Measurements from ENCODE around the gene DOK6. TPM values are rescaled to one million over a fixed set of nuclear protein-coding genes. Genes with fewer than 3 reads are reported as not detected.
A peak's percentile ranks its signal among the peaks of the same experiment; 100 is the strongest.

The DOK6 gene
- total and polyA plus RNA-seq, 2 of the 13 experiments (the other 11 are each of a cell fraction or from before 2014, with no cell fraction given): 17.0 to 17.2 TPM

DNA sequence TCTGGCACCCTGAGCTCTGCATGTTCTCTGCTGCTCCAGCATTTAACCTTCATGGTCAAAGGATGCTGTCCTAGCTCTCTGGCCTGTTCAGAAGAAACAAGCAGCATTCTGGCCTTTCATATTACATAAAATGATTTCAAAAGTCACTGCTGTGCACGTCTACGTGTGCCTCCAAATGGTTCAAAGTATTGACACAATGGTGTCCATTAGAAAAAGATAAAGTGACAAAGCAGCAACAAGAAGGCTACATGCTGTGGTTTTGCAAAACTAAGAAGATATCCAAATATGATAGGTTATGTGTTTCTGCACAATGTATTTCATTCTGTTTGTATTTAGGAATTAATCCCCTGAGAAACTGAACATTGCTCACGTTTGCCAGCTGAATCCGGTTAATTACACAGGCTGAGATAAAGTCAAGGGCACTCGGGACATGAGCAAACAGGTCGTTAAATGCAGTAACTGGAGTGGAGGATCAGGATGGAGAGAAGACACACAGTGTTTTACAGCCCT is 258.5 kb downstream of the DOK6 start (continued):
- TF ChIP-seq BHLHE40 (IDR thresholded peaks at IDR 0.05; ENCODE audit: low read length) (peak; percentile 77), CREM (IDR thresholded peaks at IDR 0.05) (peak; percentile 52; the same call in 1 of the 2 replicates), CREM (CRISPR knock-in tag; IDR thresholded peaks at IDR 0.05) (no peak), TOE1 (CRISPR knock-in tag; IDR thresholded peaks at IDR 0.05) (0 out of 2 replicates have a peak, but pooled peaks have one; percentile 29), TBX2 (CRISPR knock-in tag; IDR thresholded peaks at IDR 0.05; ENCODE audit: borderline replicate concordance) (peak; percentile 95), AGO1 (IDR thresholded peaks at IDR 0.05; ENCODE audit: low read depth, low read length, poor library complexity, severe bottlenecking) (no peak), ZFP36L1 (CRISPR knock-in tag; IDR thresholded peaks at IDR 0.05) (no peak), MIER3 (CRISPR knock-in tag; IDR thresholded peaks at IDR 0.05; ENCODE audit: borderline replicate concordance) (peak; percentile 49; the same call in 1 of the 2 replicates), ZNF205 (CRISPR knock-in tag; IDR thresholded peaks at IDR 0.05) (no peak), FIP1L1 (IDR thresholded peaks at IDR 0.05; ENCODE audit: borderline replicate concordance, insufficient read depth, low read depth, low read length) (no peak), RARA (CRISPR knock-in tag; IDR thresholded peaks at IDR 0.05) (peak; percentile 33), ZNF446 (CRISPR knock-in tag; IDR thresholded peaks at IDR 0.05) (no peak), ZBTB10 (CRISPR knock-in tag; IDR thresholded peaks at IDR 0.05; ENCODE audit: borderline replicate concordance) (no peak), NR3C1 (CRISPR knock-in tag; IDR thresholded peaks at IDR 0.05) (no peak), KMT2A (CRISPR knock-in tag; IDR thresholded peaks at IDR 0.05) (0 out of 2 replicates have a peak, but pooled peaks have one; percentile 38), FLYWCH1 (CRISPR knock-in tag; IDR thresholded peaks at IDR 0.05) (no peak), MATR3 (CRISPR knock-in tag; IDR thresholded peaks at IDR 0.05) (no peak), NFE2L1 (CRISPR knock-in tag; IDR thresholded peaks at IDR 0.05; ENCODE audit: borderline replicate concordance) (no peak), LBX2 (CRISPR knock-in tag; IDR thresholded peaks at IDR 0.05; ENCODE audit: borderline replicate concordance) (no peak), MED1 (CRISPR knock-in tag; IDR thresholded peaks at IDR 0.05) (peak; percentile 59), ZNF432 (CRISPR knock-in tag; IDR thresholded peaks at IDR 0.05; ENCODE audit: borderline replicate concordance) (no peak), GATAD2A (CRISPR knock-in tag; IDR thresholded peaks at IDR 0.05) (peak; percentile 69)
- TF ChIP-seq, protein P1, sequence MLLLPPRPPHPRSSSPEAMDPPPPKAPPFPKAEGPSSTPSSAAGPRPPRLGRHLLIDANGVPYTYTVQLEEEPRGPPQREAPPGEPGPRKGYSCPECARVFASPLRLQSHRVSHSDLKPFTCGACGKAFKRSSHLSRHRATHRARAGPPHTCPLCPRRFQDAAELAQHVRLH (CRISPR knock-in tag; IDR thresholded peaks at IDR 0.05; ENCODE audit: borderline replicate concordance, low read depth): no peak
- TF ChIP-seq, protein P2, sequence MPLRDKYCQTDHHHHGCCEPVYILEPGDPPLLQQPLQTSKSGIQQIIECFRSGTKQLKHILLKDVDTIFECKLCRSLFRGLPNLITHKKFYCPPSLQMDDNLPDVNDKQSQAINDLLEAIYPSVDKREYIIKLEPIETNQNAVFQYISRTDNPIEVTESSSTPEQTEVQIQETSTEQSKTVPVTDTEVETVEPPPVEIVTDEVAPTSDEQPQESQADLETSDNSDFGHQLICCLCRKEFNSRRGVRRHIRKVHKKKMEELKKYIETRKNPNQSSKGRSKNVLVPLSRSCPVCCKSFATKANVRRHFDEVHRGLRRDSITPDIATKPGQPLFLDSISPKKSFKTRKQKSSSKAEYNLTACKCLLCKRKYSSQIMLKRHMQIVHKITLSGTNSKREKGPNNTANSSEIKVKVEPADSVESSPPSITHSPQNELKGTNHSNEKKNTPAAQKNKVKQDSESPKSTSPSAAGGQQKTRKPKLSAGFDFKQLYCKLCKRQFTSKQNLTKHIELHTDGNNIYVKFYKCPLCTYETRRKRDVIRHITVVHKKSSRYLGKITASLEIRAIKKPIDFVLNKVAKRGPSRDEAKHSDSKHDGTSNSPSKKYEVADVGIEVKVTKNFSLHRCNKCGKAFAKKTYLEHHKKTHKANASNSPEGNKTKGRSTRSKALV (CRISPR knock-in tag; IDR thresholded peaks at IDR 0.05): no peak
- TF ChIP-seq, protein P3, sequence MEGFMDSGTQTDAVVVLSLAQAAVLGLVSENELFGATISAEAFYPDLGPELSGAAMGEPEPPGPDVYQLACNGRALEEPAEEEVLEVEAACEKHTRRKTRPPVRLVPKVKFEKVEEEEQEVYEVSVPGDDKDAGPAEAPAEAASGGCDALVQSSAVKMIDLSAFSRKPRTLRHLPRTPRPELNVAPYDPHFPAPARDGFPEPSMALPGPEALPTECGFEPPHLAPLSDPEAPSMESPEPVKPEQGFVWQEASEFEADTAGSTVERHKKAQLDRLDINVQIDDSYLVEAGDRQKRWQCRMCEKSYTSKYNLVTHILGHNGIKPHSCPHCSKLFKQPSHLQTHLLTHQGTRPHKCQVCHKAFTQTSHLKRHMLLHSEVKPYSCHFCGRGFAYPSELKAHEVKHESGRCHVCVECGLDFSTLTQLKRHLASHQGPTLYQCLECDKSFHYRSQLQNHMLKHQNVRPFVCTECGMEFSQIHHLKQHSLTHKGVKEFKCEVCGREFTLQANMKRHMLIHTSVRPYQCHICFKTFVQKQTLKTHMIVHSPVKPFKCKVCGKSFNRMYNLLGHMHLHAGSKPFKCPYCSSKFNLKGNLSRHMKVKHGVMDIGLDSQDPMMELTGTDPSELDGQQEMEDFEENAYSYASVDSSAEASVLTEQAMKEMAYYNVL (CRISPR knock-in tag; IDR thresholded peaks at IDR 0.05; ENCODE audit: borderline replicate concordance): peak; percentile 81; the same call in 1 of the 2 replicates
